Esophagus squamous epithelium (tissue), 4 donors: ENCODE data around the gene ITGB5.

Experiments
- CTCF ChIP-seq, 6 experiments: fragments of 450-650 bp in 4 of 6; fragments of 200-600 bp in 2 of 6; sonication (generic) in 2 of 6; IDR thresholded peaks; one replicate each; pipeline ENCODE4 v1.5.1; 2016 to 2019; ENCODE audit warnings: antibody characterized with exemption in 6 of 6, mild to moderate bottlenecking in 4 of 6, moderate library complexity in 4 of 6
- POLR2A ChIP-seq, 4 donors: fragments of 450-650 bp; IDR thresholded peaks; one replicate each; pipeline ENCODE4 v1.6.1; 2017; ENCODE audit warnings: antibody characterized with exemption in 4 of 4, mild to moderate bottlenecking in 4 of 4, moderate library complexity in 3 of 4

GRCh38 chr3:124759666-124760401, 127.3 kb downstream of the ITGB5 start:
- TF ChIP-seq CTCF (IDR thresholded peaks at IDR 0.05) (no peak), POLR2A (IDR thresholded peaks at IDR 0.05) (no peak)
